Measurements from ENCODE around the gene CAPN11.
"Not testable (repeated sequence)": the region's sequence is repeated elsewhere in the genome, so short reads cannot be mapped to it uniquely, and the experiment has no call there.

Gene CAPN11

GRCh38 chr6:44132476-44132875 lies 26.1 kb upstream of the CAPN11 start:
- no peak for DNase-seq

DNA sequence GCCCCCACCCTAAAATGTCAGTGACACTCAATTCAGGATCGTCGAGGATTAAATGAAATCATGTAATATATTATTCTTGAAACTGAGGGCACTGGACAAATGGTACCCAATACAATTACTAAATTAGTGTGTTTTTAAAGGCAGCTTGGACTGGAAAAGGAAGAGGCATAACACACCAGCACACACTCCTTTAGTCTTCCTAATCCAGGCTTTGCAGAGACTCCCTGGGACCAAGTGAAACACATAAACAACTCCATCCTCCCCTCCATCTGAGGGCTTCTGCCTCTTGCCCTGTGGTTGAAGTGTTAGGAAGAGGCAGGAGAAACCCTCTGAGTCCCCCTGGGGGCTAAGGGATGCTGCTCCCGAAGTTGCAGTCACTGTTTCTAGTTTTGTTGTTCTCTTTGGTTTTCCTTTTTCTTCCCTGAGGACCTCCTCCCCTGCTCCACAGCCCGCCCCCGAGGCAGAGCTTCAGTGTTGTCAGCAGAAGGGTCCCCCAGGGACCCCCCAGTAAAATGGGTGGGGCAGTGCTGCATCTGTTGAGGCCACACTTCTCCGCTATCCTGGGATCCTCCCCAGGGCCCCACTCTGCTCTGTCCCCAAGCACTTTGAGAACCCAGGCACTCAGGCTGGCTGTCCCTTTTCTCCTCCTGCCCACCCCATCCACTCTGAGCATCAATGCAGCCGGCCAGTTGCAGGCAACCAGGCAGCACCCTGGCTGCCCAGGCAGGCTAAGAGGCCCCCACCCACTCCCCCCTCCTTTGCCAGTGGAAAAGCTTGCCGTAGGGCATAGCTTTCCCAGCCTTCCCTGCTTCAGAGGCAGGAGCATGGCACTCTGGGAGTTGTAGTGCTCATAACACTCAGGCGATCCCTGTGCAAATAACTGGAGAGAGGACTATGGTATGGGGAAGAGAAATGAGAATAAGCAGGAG lies 25.4 kb upstream of the CAPN11 start:
- DNase-seq, result no peak

- DNase-seq, result no peak
These were observed 24.5 kb upstream of the CAPN11 start for GRCh38 chr6:44133981-44134711.

DNA sequence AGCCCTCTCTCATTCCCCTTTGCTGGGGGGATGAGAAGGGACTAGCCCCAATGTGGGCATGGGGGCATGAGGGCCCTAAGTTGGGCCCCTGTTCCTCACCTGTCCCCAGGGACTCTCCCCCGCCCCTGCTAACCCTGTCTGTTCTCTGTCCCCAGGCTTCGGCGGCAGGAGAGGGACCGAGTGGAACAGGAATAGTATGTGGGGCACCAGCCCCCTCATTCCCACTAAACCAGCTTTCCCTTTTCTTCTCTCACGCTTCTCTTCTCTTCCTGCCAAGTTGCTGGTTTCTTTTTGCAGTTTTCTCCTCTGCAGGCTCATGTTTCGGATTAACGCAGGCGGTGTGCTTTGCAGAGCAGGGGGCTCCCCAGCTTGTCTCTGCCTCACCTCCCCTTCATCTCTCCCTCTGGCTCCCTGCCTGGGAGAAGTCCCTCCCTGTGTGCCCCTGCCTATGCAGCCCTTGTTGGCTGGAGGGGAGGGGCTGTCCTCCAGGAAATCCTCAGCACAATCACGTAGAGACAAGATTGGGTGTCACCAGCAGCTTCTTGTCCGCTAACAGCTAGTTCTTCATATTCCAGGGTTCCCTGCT lies 23.4 kb upstream of the CAPN11 start:
- no peak for DNase-seq

DNA sequence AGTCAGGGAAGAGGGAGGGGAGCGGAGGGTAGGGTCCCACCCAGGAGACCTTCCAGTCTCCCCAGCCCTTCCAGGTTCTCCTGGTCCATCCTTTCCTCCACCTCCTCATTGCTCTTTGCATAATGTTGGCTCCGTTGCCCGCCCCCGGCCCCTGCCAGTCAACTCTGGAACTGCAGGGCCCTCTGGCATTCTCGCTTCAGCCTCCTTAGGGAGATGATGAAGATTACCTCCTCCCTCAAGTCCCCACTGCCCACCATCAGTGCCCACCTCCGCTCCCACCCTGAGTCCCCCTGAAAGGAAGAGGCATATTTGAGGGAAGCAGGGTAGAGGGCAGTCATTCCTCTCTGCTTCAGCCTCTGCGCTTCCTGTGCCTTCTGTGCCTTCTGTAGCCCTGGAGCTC lies 22.7 kb upstream of the CAPN11 start:
- no peak for DNase-seq

GRCh38 chr6:44138717-44139350 lies 19.8 kb upstream of the CAPN11 start:
- no peak for DNase-seq

DNA sequence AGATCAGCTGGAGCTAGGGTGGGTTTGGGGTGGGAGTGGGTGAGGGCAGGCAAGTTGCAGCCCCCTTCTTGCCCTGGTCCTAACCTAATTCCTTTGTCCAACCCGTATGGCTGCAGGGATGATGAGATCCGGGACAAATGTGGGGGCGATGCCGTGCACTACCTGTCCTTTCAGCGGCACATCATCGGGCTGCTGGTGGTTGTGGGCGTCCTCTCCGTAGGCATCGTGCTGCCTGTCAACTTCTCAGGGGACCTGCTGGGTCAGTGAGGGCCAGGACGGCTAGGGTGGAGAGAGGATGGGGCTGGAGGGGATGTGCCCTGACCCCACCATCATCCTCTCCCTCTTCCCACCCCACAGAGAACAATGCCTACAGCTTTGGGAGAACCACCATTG lies 19.3 kb upstream of the CAPN11 start:
- no peak for DNase-seq

DNA sequence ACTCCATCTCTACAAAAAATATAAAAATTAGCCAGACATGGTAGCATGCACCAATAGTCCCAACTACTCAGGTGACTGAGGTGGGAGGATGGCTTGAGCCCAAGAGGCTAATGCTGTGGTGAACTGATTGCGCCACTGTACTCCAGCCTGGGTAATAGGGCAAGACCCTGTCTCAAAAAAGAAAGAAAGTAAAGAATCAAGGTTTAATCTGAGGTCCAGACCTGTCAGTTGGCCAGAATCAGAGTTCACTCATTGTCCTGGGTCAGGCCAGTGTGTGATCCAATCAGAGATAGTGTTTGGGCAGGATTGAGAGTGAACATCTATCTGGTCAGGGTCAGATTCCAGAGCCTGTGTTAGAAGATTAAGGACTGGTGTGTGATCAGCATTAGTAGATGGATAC lies 15.8 kb upstream of the CAPN11 start:
- DNase-seq, result no peak

DNA sequence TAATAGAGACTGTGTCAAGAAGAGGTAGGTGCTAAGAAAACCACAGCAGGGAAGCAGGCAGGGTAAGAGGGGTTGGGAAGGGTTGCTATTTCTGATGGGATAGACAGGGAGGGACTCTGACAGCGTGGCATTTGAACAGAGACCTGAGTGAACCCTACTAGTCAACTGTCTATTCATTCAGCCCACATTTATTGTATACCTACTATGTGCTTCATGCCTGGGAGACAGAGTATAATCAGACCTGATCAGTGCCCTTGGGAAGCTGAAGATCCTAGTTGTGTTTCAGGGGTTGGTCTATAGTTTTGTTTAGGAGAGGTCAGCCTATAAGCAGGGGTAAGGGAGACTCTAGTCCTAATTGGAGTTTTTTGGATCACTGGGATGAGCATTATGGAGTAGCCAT lies 14.9 kb upstream of the CAPN11 start:
- no peak for DNase-seq

DNA sequence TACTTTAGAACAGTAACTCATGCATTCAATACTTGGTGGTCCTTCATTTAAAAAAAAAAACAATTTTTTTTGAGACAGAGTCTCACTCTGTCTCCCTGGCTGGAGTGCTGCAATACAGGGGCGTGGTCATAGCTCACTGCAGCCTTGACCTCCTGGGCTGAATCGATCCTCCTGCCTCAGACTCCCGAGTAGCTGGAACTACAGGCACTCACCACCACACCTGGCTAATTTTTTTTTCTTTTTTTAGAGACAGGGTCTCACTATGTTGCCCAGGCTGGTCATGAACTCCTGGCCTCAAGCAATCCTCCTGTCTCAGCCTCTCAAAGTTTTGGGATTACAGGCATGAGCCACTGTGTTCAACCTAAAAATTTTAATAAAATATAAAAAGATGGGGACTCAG lies 14.1 kb upstream of the CAPN11 start:
- not testable (repeated sequence) for DNase-seq

DNA sequence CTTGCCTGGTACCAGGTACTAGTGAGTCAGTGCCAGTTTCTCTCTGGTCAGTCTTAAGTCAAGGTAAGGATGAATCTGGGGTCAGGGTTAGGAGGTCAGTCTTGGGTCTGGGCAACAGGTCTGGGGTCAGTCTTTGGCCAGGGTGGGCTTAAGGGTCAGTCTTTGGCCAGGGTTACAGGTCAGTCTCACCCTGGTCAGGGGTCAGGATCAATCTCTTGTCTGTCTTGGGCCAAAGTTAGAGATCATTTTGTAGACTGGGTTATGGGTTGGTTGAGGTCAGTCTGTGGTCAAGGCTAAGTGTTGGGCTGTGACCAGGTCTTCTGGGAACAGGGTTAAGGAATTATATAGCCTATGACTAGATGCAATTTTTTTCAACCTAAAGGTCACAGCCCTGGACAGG lies 12.8 kb upstream of the CAPN11 start:
- no peak for DNase-seq

DNA sequence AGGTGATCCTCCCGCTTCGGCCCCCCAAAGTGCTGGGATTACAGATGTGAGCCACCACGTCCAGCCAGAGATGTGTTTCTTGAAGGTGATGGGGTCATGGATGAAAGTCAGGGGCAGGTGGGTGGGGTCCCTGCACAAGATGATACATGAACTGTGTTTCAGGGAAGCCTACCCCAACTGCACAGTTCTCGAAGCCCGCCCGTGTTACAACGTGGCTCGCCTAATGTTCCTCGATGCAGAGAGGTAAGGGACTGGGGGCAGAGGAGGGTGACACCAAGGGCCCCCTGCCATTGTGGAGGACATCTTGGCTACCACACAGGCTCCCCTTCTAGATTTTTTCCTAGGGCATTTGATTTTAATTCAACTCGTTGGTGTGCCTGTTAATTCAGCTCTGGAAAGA lies 11.9 kb upstream of the CAPN11 start:
- no peak for DNase-seq

DNA sequence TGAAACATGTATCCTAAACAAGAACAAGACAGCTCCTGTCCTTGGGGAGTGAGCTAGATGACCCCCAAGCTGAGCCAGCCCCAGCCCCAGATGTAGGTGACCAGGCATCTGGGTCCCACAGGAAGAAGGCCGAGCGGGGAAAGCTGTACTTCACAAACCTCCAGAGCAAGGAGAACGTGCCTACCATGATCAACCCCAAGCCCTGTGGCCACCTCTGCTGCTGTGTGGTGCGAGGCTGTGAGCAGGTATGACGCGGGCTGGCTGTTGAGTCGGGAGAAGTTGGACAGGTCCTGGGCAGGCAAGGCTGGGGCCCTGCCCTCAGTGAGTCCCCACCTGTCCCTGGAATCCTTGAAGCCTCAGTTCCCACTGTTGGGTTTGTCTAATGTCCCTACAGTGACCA lies 11.4 kb upstream of the CAPN11 start:
- no peak for DNase-seq

DNA sequence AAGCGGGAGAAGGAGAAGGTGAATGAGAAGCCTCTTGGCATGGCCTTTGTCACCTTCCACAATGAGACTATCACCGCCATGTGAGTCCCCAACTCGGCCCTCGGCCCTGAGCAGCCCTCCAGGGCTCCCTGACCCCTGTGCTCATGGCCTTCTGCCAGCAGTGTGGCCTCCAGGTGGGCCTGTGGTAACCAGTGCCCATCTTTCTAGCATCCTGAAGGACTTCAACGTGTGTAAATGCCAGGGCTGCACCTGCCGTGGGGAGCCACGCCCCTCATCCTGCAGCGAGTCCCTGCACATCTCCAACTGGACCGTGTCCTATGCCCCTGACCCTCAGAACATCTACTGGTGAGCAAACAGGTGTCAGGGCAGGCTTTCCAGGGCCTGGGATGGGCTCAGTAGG lies 10.3 kb upstream of the CAPN11 start:
- DNase-seq, result no peak

DNA sequence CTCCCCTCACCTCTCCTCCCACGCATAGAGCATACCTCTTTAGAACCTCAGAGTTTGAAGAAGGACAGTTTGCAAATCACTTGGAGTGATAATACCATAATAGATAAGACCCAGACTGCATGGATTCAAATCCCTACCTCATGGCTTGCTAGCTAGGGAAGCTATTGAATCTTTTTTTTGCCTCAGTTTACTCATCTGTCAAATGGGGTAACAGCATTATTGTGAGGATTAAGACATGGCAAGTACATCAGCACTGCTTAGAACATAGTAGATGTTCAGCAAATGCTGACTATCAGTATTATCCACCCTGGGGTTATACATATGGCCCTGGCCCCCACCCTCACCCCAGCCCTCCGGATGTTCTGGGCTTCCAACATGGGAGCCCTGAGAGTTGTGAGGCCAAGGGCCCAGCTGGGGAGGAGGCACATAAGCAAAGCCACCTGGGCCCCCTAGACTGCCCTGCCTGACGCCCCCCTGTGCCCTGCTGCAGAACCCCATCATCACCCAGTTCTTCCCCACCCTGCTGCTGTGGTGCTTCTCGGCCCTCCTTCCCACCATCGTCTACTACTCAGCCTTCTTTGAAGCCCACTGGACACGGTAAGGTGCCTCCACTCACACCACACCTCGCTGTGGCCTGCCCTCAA lies 9.1 kb upstream of the CAPN11 start:
- DNase-seq, result no peak

DNA sequence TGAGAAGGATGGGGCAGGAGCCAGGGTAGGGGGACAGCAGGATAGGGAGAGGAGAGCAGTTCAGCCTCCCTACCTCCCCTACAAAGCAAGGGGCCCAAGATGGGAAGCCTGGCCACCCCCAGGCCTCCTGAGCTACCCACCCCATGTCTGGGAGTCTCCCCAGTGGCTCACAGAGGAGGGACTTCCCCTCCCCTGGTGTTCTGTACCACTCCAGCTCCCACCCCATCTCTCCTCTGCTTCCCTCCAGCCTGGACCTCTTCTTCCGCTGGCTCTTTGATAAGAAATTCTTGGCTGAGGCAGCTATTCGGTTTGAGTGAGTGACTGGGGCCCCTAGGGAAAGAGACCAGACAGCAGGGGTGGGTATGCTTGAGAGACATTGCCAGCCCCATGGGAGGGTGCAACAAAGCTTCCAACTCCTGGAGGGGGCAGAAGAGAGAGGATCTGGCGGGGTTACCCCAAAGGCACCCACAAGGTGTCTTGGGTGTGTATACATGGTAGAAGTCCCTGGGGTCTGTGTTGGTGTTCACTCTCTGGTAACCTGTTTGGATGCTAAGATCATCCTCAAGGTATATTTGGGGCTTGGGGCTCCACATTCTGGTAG lies 8.2 kb upstream of the CAPN11 start:
- no peak for DNase-seq

DNA sequence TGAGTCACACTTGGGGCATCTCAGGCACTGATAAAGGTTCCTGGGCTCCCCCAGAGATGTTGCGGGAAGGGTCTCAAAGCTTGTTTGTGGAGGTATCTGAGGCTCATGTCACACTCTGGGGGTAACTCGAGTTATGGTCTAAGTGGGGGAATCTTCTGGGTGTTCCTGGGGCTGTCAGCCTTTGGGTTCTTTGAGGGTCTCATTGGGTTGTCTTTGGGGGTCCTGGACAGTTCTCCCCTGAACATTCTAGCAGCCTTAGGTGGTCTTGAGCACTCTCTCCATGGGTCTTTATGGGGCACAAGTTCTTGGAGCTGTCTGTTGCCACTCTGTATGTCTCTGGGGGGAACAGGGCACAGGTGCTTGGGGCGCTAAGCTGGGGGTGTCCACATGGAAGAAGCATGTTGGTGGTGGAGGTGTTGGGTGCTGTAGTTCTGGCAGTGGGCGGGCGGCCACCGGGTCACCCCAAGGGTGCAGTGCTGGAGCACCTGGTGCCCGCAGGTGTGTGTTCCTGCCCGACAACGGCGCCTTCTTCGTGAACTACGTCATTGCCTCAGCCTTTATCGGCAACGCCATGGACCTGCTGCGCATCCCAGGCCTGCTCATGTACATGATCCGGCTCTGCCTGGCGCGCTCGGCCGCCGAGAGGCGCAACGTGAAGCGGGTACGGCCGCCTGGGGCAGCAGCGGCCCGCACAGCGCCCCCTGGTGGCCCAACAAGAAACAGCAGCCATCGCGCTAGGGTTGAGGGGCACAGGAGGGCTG lies 7.1 kb upstream of the CAPN11 start:
- peak; percentile 55 to 73 (median 68) for DNase-seq

DNA sequence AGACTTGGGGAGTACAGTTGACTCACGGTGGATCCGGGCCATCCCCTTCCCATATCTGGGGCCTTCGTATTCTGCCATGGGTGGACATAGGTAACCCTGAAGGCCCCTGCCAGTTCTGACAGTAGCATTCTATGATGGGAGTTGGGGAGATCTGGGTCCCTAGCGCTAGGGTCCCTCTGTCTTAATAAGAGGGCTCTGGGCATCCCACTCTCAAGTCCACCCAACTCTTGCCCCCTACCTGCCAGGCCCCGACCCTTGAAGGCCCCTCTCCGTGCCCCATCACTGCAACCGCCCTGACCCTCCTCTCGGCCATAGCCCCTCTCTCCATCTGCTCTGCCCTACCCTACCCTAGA lies 6.5 kb upstream of the CAPN11 start:
- DNase-seq, result no peak

- DNase-seq, result no peak
These were observed 6.1 kb upstream of the CAPN11 start for GRCh38 chr6:44152533-44152932.

GRCh38 chr6:44154067-44154466 lies 4.6 kb upstream of the CAPN11 start:
- DNase-seq, result no peak

DNA sequence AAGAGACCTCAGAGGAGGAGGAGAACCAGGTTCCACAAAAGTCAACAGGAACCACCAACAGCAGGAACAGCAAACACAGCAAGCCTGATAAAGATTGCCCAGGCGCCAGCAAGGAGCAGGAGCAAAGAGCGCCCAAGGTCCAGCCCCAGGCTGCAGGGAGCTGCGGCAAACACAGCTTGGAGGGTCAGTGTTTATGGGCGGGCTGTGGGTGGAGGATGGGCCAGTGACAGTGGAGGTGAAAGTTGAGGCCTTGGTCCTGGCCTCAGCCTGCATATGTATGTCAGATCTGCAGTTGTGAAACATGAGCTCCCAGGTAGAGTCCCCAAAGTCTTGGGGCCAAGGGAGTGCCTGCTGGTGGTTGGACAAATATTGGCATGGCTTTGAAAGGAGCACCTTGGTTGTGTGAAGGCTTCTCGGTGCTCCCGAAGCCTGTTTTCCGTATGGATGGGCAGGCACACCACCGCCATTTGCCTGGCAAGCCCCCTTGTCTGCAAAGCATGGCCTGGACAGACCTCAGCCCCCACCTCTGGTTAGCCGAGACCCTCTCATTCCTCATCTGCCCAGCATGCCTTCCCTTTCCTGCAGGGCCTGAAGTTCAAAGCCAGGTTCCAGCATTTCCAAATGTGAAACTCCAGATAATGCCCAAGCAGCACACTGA lies 2.0 kb upstream of the CAPN11 start:
- DNase-seq, result no peak

Data from T-helper 1 cell (primary cell).